Measurements from ENCODE around the gene MYRFL. TPM values are rescaled to one million over a fixed set of nuclear protein-coding genes. Genes with fewer than 3 reads are reported as not detected.
"Not testable (repeated sequence)": the region's sequence is repeated elsewhere in the genome, so short reads cannot be mapped to it uniquely, and the experiment has no call there.

MYRFL gene
- not detected for total RNA-seq

DNA sequence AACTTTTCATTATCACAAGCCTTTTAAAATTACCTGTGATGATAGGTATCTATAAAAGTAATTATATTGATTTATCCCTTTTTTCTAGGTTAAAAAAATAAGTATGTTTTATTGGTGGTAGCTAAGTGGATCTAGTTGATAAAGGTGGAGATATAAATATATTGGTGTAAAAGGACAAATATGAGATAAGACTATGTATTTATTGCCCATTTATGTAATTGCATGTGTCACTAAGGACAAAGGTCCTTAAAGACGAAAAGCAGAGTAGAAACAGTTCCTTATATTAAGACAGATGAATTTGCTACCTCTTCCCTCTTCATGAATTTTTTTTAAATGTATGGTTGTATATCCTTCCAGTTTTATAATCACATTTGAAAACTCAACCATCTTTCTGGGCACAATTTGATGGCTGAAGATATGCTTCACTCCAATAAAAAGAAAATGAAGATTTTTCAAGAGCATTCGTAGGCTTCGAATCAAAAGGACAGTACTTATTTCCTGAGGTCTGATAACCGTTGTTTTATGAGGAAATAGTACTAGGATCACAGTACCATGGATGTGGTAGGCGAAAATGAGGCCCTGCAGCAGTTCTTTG is at the start of gene MYRFL:
TSS of gene MYRFL (plus strand) at position 262 of the 595 bp plus-strand sequence. CDS start at position 553, 291 bp downstream.
- Histone ChIP-seq H3K27ac (replicated peaks in 1 of 4) (no peak within 1 kb of the TSS), H3K27me3 (no peaks in the 10 kb centered on the region), H3K9me3 (no peaks in the 10 kb centered on the region), H3K4me3 (no peak within 1 kb of the TSS), H3K36me3 (no peaks in the 10 kb centered on the region), H3K4me1 (peaks cover 0 to 9% (median 3%) of the 10 kb centered on the region in 4 donors)
- intact Hi-C loops (cut with DNase I), result no loop called here
- WGBS, result 80% methylated on average over 5 of the region's 5 CpGs
- no peak for DNase-seq (ENCODE audit: extremely low spot score)
- TF ChIP-seq POLR2AphosphoS5 (IDR thresholded peaks at IDR 0.05) (no peak), POLR2A (IDR thresholded peaks at IDR 0.05; ENCODE audit: low read depth) (no peak), EP300 (IDR thresholded peaks at IDR 0.05) (no peak)
- TF ChIP-seq, protein P1, sequence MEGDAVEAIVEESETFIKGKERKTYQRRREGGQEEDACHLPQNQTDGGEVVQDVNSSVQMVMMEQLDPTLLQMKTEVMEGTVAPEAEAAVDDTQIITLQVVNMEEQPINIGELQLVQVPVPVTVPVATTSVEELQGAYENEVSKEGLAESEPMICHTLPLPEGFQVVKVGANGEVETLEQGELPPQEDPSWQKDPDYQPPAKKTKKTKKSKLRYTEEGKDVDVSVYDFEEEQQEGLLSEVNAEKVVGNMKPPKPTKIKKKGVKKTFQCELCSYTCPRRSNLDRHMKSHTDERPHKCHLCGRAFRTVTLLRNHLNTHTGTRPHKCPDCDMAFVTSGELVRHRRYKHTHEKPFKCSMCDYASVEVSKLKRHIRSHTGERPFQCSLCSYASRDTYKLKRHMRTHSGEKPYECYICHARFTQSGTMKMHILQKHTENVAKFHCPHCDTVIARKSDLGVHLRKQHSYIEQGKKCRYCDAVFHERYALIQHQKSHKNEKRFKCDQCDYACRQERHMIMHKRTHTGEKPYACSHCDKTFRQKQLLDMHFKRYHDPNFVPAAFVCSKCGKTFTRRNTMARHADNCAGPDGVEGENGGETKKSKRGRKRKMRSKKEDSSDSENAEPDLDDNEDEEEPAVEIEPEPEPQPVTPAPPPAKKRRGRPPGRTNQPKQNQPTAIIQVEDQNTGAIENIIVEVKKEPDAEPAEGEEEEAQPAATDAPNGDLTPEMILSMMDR (IDR thresholded peaks at IDR 0.05), result no peak

DNA sequence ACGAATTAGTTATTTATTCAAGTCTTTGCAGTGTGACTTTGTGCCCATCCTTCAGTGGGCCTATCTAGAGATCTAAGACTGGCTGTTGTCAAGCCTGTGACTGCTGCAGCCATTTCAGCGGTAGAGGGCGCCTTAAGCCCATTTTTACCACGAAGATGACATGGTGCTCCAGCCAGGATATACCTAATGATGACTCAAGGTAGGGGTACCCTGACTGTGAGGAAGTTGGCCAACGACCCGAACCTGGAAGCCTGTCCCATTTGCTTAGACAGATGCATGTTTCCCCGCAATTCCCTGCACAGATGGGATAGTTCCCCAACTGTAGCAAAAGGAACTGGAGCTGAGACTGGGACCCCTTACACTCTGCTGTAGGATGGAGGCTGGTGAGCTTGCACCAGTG is 45.1 kb upstream of the MYRFL start:
- intact Hi-C loops (cut with DNase I), result no loop called here
- 59% methylated on average over 7 of the region's 7 CpGs for WGBS

DNA sequence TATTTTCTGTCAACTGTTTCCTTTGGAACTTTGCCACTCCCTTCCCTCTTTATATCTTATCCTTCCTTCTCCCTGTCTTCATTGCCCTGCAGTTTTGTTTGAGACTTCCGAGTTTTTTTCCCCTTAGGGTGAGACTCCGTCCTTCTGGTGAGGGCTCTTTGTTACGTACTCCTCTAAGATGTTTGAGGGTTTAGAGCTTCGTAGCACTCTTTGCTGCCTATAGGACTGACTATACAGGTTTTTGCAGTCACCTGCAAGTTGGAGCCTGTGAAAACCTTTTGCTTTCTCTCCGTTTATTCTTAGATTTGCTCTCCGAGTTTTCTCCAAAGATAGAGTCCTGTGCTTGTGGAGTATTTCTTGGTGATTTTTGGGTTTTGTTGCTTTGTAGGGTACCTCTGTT is 41.7 kb upstream of the MYRFL start:
- intact Hi-C loops (cut with DNase I), result no loop called here
- H3K4me3 ChIP-seq, result no peak overlapping the region
- H3K27me3 ChIP-seq, result no peaks in the 10 kb centered on the region
- TF ChIP-seq EP300 (IDR thresholded peaks at IDR 0.05), result no peak
- TF ChIP-seq, protein P1 (IDR thresholded peaks at IDR 0.05), result no peak
- TF ChIP-seq POLR2A (IDR thresholded peaks at IDR 0.05; ENCODE audit: low read depth), result no peak
- no peak for TF ChIP-seq POLR2AphosphoS5 (IDR thresholded peaks at IDR 0.05)
- no peak for DNase-seq (ENCODE audit: extremely low spot score)
- no peak overlapping the region for H3K27ac ChIP-seq (replicated peaks in 1 of 4)
- WGBS, result 93% methylated on average over 6 of the region's 6 CpGs
- H3K9me3 ChIP-seq, result peaks cover 0 to 7% (median 0%) of the 10 kb centered on the region in 4 donors
- peaks cover 0 to 3% (median 0%) of the 10 kb centered on the region in 4 donors for H3K36me3 ChIP-seq
- H3K4me1 ChIP-seq, result no peaks in the 10 kb centered on the region

More for the DNA sequence above, 45.1 kb upstream of the MYRFL start:
- Histone ChIP-seq H3K27ac (replicated peaks in 1 of 4) (no peak overlapping the region), H3K9me3 (peaks cover 0 to 7% (median 0%) of the 10 kb centered on the region in 4 donors), H3K27me3 (no peaks in the 10 kb centered on the region), H3K4me1 (no peaks in the 10 kb centered on the region), H3K36me3 (no peaks in the 10 kb centered on the region), H3K4me3 (no peak overlapping the region)
- TF ChIP-seq POLR2AphosphoS5 (IDR thresholded peaks at IDR 0.05) (no peak), EP300 (IDR thresholded peaks at IDR 0.05) (no peak)
- TF ChIP-seq, protein P1 (IDR thresholded peaks at IDR 0.05), result no peak
- DNase-seq (ENCODE audit: extremely low spot score), result no peak

DNA sequence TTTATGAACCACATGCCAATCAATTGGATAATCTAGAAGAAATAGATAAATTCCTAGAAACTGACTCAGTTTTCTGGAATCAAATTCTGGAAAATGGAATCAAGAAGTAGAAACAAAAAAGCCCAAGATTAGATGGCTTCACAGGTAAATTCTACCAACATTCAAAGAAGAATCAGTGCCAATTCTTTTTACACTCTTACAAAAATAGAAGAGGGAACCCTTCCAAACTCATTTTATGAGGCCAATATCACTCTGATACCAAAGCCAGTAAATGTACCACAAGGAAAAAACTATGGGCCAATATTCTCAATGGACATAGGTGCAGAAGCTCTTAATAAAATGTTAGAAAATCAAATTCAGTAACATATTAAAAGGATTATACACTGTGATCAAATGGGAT is 35.7 kb upstream of the MYRFL start:
- Histone ChIP-seq H3K36me3 (peaks cover 0 to 3% (median 0%) of the 10 kb centered on the region in 4 donors), H3K4me1 (no peaks in the 10 kb centered on the region), H3K9me3 (peaks cover 0 to 31% (median 22%) of the 10 kb centered on the region in 4 donors), H3K27me3 (no peaks in the 10 kb centered on the region), H3K27ac (replicated peaks in 1 of 4) (no peak overlapping the region), H3K4me3 (no peak overlapping the region)
- DNase-seq (ENCODE audit: extremely low spot score), result no peak
- intact Hi-C loops (cut with DNase I), result no loop called here
- TF ChIP-seq POLR2A (IDR thresholded peaks at IDR 0.05; ENCODE audit: low read depth) (no peak), EP300 (IDR thresholded peaks at IDR 0.05) (no peak), POLR2AphosphoS5 (IDR thresholded peaks at IDR 0.05) (no peak)
- TF ChIP-seq, protein P1 (IDR thresholded peaks at IDR 0.05), result no peak

DNA sequence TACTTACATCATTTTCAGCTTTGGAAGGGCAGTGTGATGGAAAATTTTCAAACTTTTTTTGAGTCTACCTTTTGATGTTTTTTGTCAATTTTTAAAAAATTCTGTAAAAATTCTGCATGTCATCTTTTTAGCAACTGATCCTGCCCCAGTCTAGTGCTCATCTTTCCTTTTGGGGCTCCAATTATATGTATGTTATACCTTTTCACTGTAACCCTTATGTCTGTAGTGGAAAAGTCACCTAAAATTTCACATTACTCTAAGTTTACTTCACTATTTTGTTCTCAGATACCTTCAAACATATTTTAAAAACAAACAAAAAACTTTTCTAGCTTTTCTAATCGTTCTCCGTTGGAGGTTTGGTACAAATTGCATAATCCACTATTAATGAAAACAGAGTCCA is 32.5 kb upstream of the MYRFL start:
- Histone ChIP-seq H3K36me3 (peaks cover 0 to 11% (median 5%) of the 10 kb centered on the region in 4 donors), H3K4me1 (no peaks in the 10 kb centered on the region), H3K9me3 (peaks cover 0 to 31% (median 22%) of the 10 kb centered on the region in 4 donors), H3K4me3 (no peak overlapping the region), H3K27ac (replicated peaks in 1 of 4) (no peak overlapping the region), H3K27me3 (no peaks in the 10 kb centered on the region)
- intact Hi-C loops (cut with DNase I), result no loop called here
- no peak for DNase-seq (ENCODE audit: extremely low spot score)
- TF ChIP-seq EP300 (IDR thresholded peaks at IDR 0.05), result no peak
- TF ChIP-seq, protein P1 (IDR thresholded peaks at IDR 0.05), result no peak
- TF ChIP-seq POLR2A (IDR thresholded peaks at IDR 0.05; ENCODE audit: low read depth), result no peak
- TF ChIP-seq POLR2AphosphoS5 (IDR thresholded peaks at IDR 0.05), result no peak
- 83% methylated on average over 2 of the region's 2 CpGs for WGBS

DNA sequence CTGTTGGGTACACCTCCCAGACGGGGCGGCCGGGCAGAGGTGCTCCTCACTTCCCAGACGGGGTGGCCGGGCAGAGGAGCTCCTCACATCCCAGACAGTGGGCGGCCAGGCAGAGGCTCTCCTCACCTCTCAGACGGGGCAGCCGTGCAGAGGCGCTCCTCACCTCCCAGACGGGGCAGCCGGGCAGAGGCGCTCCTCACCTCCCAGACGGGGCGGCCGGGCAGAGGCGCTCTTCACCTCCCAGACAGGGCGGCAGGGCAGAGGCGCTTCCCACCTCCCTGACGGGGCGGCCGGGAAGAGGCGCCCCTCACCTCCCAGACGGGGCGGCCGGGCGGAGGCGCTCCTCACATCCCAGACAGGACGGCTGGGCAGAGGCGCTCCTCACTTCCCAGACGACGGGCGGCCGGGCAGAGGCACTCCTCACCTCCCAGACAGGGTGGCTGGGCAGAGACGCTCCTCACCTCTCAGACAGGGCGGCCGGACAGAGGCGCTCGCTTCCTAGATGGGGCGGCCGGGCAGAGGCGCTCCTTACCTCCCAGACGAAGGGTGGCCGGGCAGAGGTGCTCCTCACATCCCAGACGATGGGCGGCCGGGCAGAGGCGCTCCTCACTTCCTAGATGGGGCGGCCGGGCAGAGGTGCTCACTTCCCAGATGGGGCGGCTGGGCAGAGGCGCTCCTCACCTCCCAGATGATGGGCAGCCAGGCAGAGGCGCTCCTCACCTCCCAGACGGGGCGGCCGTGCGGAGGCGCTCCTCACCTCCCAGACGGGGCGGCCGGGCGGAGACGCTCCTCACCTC is 17.7 kb upstream of the MYRFL start:
- H3K27ac ChIP-seq (replicated peaks in 1 of 4); H3K27me3 ChIP-seq; H3K36me3 ChIP-seq; H3K4me1 ChIP-seq; H3K9me3 ChIP-seq; H3K4me3 ChIP-seq; intact Hi-C loops (cut with DNase I); DNase-seq (ENCODE audit: extremely low spot score): not testable (repeated sequence)
- 94% methylated on average over 36 of the region's 62 CpGs for WGBS
